Fibroblast of lung (primary cell): ENCODE data around the gene SH3BP4.

ENCODE experiments used
- CTCF ChIP-seq, 2 donors: IDR thresholded peaks in 1 of 2; conservative IDR thresholded peaks in 1 of 2; 1 replicate in 1 of 2; 2 replicates in 1 of 2; pipeline ENCODE4 v1.5.1; 2011 to 2012; ENCODE audit warnings: low read length in 2 of 2, control low read depth in 1 of 2, inconsistent platforms in 1 of 2, low read depth in 1 of 2, mild to moderate bottlenecking in 1 of 2
- EZH2 ChIP-seq: IDR thresholded peaks from 2 replicates; pipeline ENCODE4 v1.5.1; 2012; ENCODE audit warnings: low read length, control low read depth, mild to moderate bottlenecking; ENCODE audit errors: missing control alignments

- no peak for TF ChIP-seq CTCF (conservative IDR thresholded peaks at IDR 0.05 in 1 of 2, IDR thresholded peaks at IDR 0.05 in 1 of 2; ENCODE audit: low read depth in 1 of 2, low read length in 2 of 2)
- TF ChIP-seq EZH2: no peak
These were observed 97.9 kb downstream of the SH3BP4 start for GRCh38 chr2:235049719-235050118.
